ENCODE measurements around the gene FAM151A. TPM values are rescaled to one million over a fixed set of nuclear protein-coding genes. Genes with fewer than 3 reads are reported as not detected.

The FAM151A gene
- total and polyA plus RNA-seq, 12 donors = 0.39 to 2.9 (median 0.94) TPM; not detected in 1

- intact Hi-C loops (cut with DNase I) = no loop called here
- H3K27me3 ChIP-seq = peaks cover 0 to 5% (median 0%) of the 10 kb centered on the region in 7 donors
- no peaks in the 10 kb centered on the region for H3K9me3 ChIP-seq
- peaks cover 0 to 17% (median 0%) of the 10 kb centered on the region in 9 donors for H3K4me1 ChIP-seq
- no peak for DNase-seq
- no peak for TF ChIP-seq CTCF (IDR thresholded peaks at IDR 0.05)
- WGBS, 2 donors = 64 to 65% methylated on average over 8 of the region's 8 CpGs
- H3K36me3 ChIP-seq = peaks cover 0 to 6% (median 0%) of the 10 kb centered on the region in 9 donors
- H3K4me3 ChIP-seq = no peak overlapping the region
- H3K27ac ChIP-seq = no peak overlapping the region
- no peak for ATAC-seq
These were observed 8.8 kb downstream of the FAM151A start for GRCh38 chr1:54614563-54614962.

- Histone ChIP-seq H3K27ac (no peak overlapping the region), H3K4me1 (peaks cover 0 to 17% (median 0%) of the 10 kb centered on the region in 9 donors), H3K36me3 (peaks cover 0 to 12% (median 0%) of the 10 kb centered on the region in 9 donors), H3K9me3 (no peaks in the 10 kb centered on the region), H3K27me3 (peaks cover 0 to 5% (median 0%) of the 10 kb centered on the region in 7 donors), H3K4me3 (no peak overlapping the region)
- intact Hi-C loops (cut with DNase I) = no loop called here
- TF ChIP-seq CTCF (IDR thresholded peaks at IDR 0.05) = no peak
- WGBS, 2 donors = 75 to 83% methylated on average over 2 of the region's 2 CpGs
- ATAC-seq (no peak), DNase-seq (no peak)
These were observed 9.3 kb downstream of the FAM151A start for GRCh38 chr1:54614024-54614423.

- Histone ChIP-seq H3K27me3 (no peaks in the 10 kb centered on the region), H3K27ac (no peak overlapping the region), H3K4me3 (no peak overlapping the region), H3K9me3 (no peaks in the 10 kb centered on the region), H3K36me3 (peaks cover 0 to 34% (median 0%) of the 10 kb centered on the region in 9 donors), H3K4me1 (peaks cover 0 to 17% (median 0%) of the 10 kb centered on the region in 9 donors)
- peak in 1 of 8 donors; percentile 7 for ATAC-seq
- intact Hi-C loops (cut with DNase I) = no loop called here
- WGBS, 2 donors = 53 to 68% methylated on average over 8 of the region's 8 CpGs
- DNase-seq = no peak
- no peak for TF ChIP-seq CTCF (IDR thresholded peaks at IDR 0.05)
These were observed 11.7 kb downstream of the FAM151A start for GRCh38 chr1:54611621-54612020.

- no peak for TF ChIP-seq CTCF (IDR thresholded peaks at IDR 0.05)
- Histone ChIP-seq H3K4me1 (peaks cover 0 to 16% (median 0%) of the 10 kb centered on the region in 9 donors), H3K27ac (no peak overlapping the region), H3K36me3 (peaks cover 0 to 36% (median 0%) of the 10 kb centered on the region in 9 donors), H3K9me3 (no peaks in the 10 kb centered on the region), H3K27me3 (no peaks in the 10 kb centered on the region), H3K4me3 (no peak overlapping the region)
- ATAC-seq (no peak), DNase-seq (no peak)
- 94 to 95% methylated on average over 18 of the region's 18 CpGs for WGBS, 2 donors
- intact Hi-C loops (cut with DNase I) = no loop called here
These were observed 12.4 kb downstream of the FAM151A start for GRCh38 chr1:54610601-54611580.

Data from heart right ventricle (tissue), 16 donors.